HG02973 (cell line): ENCODE results near the gene RFPL1.

Source experiments
- ATAC-seq: cut with Tn5 transposase; IDR thresholded peaks from one replicate; pipeline ENCODE4 v1.9.1; 2021; ENCODE audit warnings: moderate library complexity; ENCODE audit not compliant: unreplicated experiment

The RFPL1 gene

GRCh38 chr22:29442976-29443375 lies 4.6 kb downstream of the RFPL1 start:
- no peak for ATAC-seq

- no peak for ATAC-seq
Observed at GRCh38 chr22:29443452-29443851, 5.1 kb downstream of the RFPL1 start.

GRCh38 chr22:29443861-29444792 lies 5.7 kb downstream of the RFPL1 start:
- ATAC-seq = no peak

- ATAC-seq = no peak
Observed at GRCh38 chr22:29445508-29445907, 7.1 kb downstream of the RFPL1 start.

- no peak for ATAC-seq
Observed at GRCh38 chr22:29447906-29448305, 9.5 kb downstream of the RFPL1 start.

- ATAC-seq = no peak
Observed at GRCh38 chr22:29449296-29449875, 11.0 kb downstream of the RFPL1 start.

GRCh38 chr22:29450222-29450621 lies 11.8 kb downstream of the RFPL1 start:
- ATAC-seq = no peak

- ATAC-seq = no peak
Observed at GRCh38 chr22:29451863-29452262, 13.5 kb downstream of the RFPL1 start.

- ATAC-seq = no peak
Observed at GRCh38 chr22:29454276-29454675, 15.9 kb downstream of the RFPL1 start.

- ATAC-seq = no peak
Observed at GRCh38 chr22:29456211-29456671, 17.9 kb downstream of the RFPL1 start.

GRCh38 chr22:29457730-29458129 lies 19.3 kb downstream of the RFPL1 start:
- no peak for ATAC-seq

GRCh38 chr22:29458551-29458950 lies 20.2 kb downstream of the RFPL1 start:
- no peak for ATAC-seq

- ATAC-seq = no peak
Observed at GRCh38 chr22:29459773-29460172, 21.4 kb downstream of the RFPL1 start.

- ATAC-seq = no peak
Observed at GRCh38 chr22:29461263-29461662, 22.9 kb downstream of the RFPL1 start.

GRCh38 chr22:29463629-29464028 lies 25.2 kb downstream of the RFPL1 start:
- ATAC-seq = no peak

GRCh38 chr22:29464581-29464980 lies 26.2 kb downstream of the RFPL1 start:
- no peak for ATAC-seq

- ATAC-seq = no peak
Observed at GRCh38 chr22:29469755-29470154, 31.4 kb downstream of the RFPL1 start.

GRCh38 chr22:29470159-29470855 lies 31.9 kb downstream of the RFPL1 start:
- no peak for ATAC-seq

GRCh38 chr22:29473001-29473400 lies 34.6 kb downstream of the RFPL1 start:
- ATAC-seq = no peak

GRCh38 chr22:29475550-29475949 lies 37.2 kb downstream of the RFPL1 start:
- ATAC-seq = no peak

GRCh38 chr22:29476116-29476515 lies 37.7 kb downstream of the RFPL1 start:
- ATAC-seq = no peak
